K562 (cell line): Measurements from ENCODE around the gene DNASE1L2. TPM values are rescaled to one million over a fixed set of nuclear protein-coding genes. Genes with fewer than 3 reads are reported as not detected.
A peak's percentile ranks its signal among the peaks of the same experiment; 100 is the strongest.

Source experiments
- CCNT2 ChIP-seq: IDR thresholded peaks from 2 replicates; pipeline ENCODE4 v1.6.1; 2011; ENCODE audit warnings: borderline replicate concordance, low read depth, mild to moderate bottlenecking, moderate library complexity, mixed read lengths, low read length; ENCODE audit not compliant: insufficient read length; ENCODE audit errors: extremely low read depth
- E4F1 ChIP-seq: fragments of 250-450 bp; sonication (Bioruptor Pico); IDR thresholded peaks from 2 replicates; pipeline ENCODE4 v1.5.0; 2021; ENCODE audit warnings: mild to moderate bottlenecking, borderline replicate concordance
- ELF2 ChIP-seq: fragments of 250-450 bp; sonication (Bioruptor Pico); IDR thresholded peaks from 2 replicates; pipeline ENCODE4 v1.5.0; 2021; ENCODE audit warnings: mild to moderate bottlenecking
- ETV6 ChIP-seq, 3 experiments: fragments of 150-350 bp in 1 of 3; sonication (generic) in 1 of 3; formaldehyde crosslinking in 1 of 3; IDR thresholded peaks; 2 replicates each; pipeline versions ENCODE4 v1.6.1 to v1.8.0; 2014 to 2022; ENCODE audit warnings: borderline replicate concordance in 2 of 3, low read depth in 2 of 3, antibody characterized with exemption in 1 of 3, low read length in 1 of 3, mild to moderate bottlenecking in 1 of 3, missing genetic modification reagents in 1 of 3
- FIP1L1 ChIP-seq: fragments of 200-400 bp; formaldehyde crosslinking; IDR thresholded peaks from 2 replicates; pipeline ENCODE4 v1.6.1; 2018; ENCODE audit warnings: mild to moderate bottlenecking, low read depth, low read length; ENCODE audit not compliant: poor library complexity, severe bottlenecking
- FUS ChIP-seq: fragments of 200-400 bp; formaldehyde crosslinking; optimal IDR thresholded peaks from 2 replicates; pipeline ENCODE3; 2017; ENCODE audit warnings: low read depth, low read length
- HIVEP1 ChIP-seq: fragments of 250-450 bp; sonication (Bioruptor Pico); IDR thresholded peaks from 2 replicates; pipeline ENCODE4 v1.4.0; 2020; ENCODE audit warnings: mild to moderate bottlenecking
- HMGN3 ChIP-seq: IDR thresholded peaks from 2 replicates; pipeline ENCODE4 v1.6.1; 2011; ENCODE audit warnings: borderline replicate concordance, low read depth, mild to moderate bottlenecking, mixed read lengths, low read length; ENCODE audit not compliant: insufficient read length; ENCODE audit errors: extremely low read depth
- KDM1A ChIP-seq, 2 experiments: fragments of 450-650 bp; IDR thresholded peaks; 2 replicates each; pipeline ENCODE4 v1.6.1; 2016; ENCODE audit warnings: mild to moderate bottlenecking in 2 of 2
- MYNN ChIP-seq, 2 experiments: sonication (generic); formaldehyde crosslinking in 1 of 2; IDR thresholded peaks; 2 replicates each; pipeline versions ENCODE4 v1.5.0 to v1.6.1; 2016 to 2020; ENCODE audit warnings: antibody characterized with exemption in 1 of 2, missing genetic modification reagents in 1 of 2
- NFE2 ChIP-seq: IDR thresholded peaks from 2 replicates; pipeline ENCODE4 v1.6.1; 2014; ENCODE audit warnings: antibody characterized with exemption, low read depth
- NFIX ChIP-seq: fragments of 250-450 bp; sonication (Bioruptor Pico); IDR thresholded peaks from 2 replicates; pipeline ENCODE4 v1.4.0; 2020; ENCODE audit warnings: low read depth, mild to moderate bottlenecking, moderate library complexity
- PCBP1 ChIP-seq: fragments of 200-400 bp; formaldehyde crosslinking; IDR thresholded peaks from 2 replicates; pipeline ENCODE4 v1.6.1; 2018; ENCODE audit warnings: mild to moderate bottlenecking, low read depth, low read length; ENCODE audit not compliant: poor library complexity, severe bottlenecking
- RBFOX2 ChIP-seq: fragments of 200-400 bp; formaldehyde crosslinking; IDR thresholded peaks from 2 replicates; pipeline ENCODE4 v1.6.1; 2017; ENCODE audit warnings: low read depth, mild to moderate bottlenecking, low read length, moderate library complexity
- RBM22 ChIP-seq: fragments of 200-400 bp; formaldehyde crosslinking; IDR thresholded peaks from 2 replicates; pipeline ENCODE4 v1.6.1; 2018; ENCODE audit warnings: low read length, low read depth; ENCODE audit not compliant: poor library complexity, severe bottlenecking
- SAP30 ChIP-seq: fragments of 200-600 bp; sonication (generic); IDR thresholded peaks from 2 replicates; pipeline ENCODE4 v1.6.1; 2012; ENCODE audit warnings: borderline replicate concordance, low read depth, mild to moderate bottlenecking, moderate library complexity, low read length, control low read depth, inconsistent platforms; ENCODE audit not compliant: insufficient read depth, poor library complexity, severe bottlenecking
- SMARCA5 ChIP-seq: fragments of 450-650 bp; IDR thresholded peaks from 2 replicates; pipeline ENCODE4 v1.6.1; 2016
- SUPT5H ChIP-seq: fragments of 450-650 bp; IDR thresholded peaks from 2 replicates; pipeline ENCODE4 v1.6.1; 2016
- TFE3 ChIP-seq: fragments of 450-650 bp; formaldehyde crosslinking; IDR thresholded peaks from 2 replicates; pipeline ENCODE4 v1.4.0; 2020; ENCODE audit warnings: mild to moderate bottlenecking, mixed read lengths
- USF1 ChIP-seq: sonication (generic); formaldehyde crosslinking; IDR thresholded peaks from 2 replicates; pipeline ENCODE4 v1.9.0; 2022; ENCODE audit warnings: mild to moderate bottlenecking, missing genetic modification reagents
- ZBED1 ChIP-seq: IDR thresholded peaks from 2 replicates; pipeline ENCODE4 v1.6.1; 2014
- ZBTB8A ChIP-seq: fragments of 450-650 bp; IDR thresholded peaks from 2 replicates; pipeline ENCODE4 v1.6.1; 2018; ENCODE audit warnings: mild to moderate bottlenecking, moderate library complexity; ENCODE audit not compliant: partially characterized antibody
- ZNF217 ChIP-seq: sonication (generic); formaldehyde crosslinking; IDR thresholded peaks from 2 replicates; pipeline ENCODE4 v1.8.0; 2022; ENCODE audit warnings: mild to moderate bottlenecking, missing genetic modification reagents
- ZSCAN29 ChIP-seq: fragments of 450-650 bp; IDR thresholded peaks from 2 replicates; pipeline ENCODE4 v1.6.1; 2017
- polyA plus RNA-seq, 8 experiments: library from polyadenylated mRNA; depleted of rRNA in 4 of 8; stranded (reverse) in 5 of 8; unstranded in 3 of 8; fragments of >200 nt; fragmentation: Nextera tagmentation in 2 of 8; fragmentation: Illumina TruSeq in 1 of 8; extraction: Ambion mirVana in 2 of 8; extraction: Trizol in 1 of 8; gene quantifications; 2 replicates each; pipeline versions ENCODE4 v1.2.1 to v1.2.3, GENCODE V29; 2011 to 2014; ENCODE audit warnings: inconsistent platforms in 1 of 8, missing spikeins in 1 of 8
- total RNA-seq, 7 experiments: library from RNA; depleted of rRNA in 6 of 7; stranded (reverse); fragments of >200 nt in 6 of 7; fragmentation: Illumina TruSeq in 2 of 7; extraction: Trizol in 2 of 7; gene quantifications; 2 replicates each; pipeline versions ENCODE4 v1.2.1 to v1.2.3, GENCODE V29; 2011 to 2021; ENCODE audit warnings: low replicate concordance in 1 of 7

Gene DNASE1L2
- total and polyA plus RNA-seq, 9 of the 15 experiments (the other 6 are each of a cell fraction or from before 2014, with no cell fraction given) = 0.08 to 2.7 (median 1.7) TPM; not detected in 1

- TF ChIP-seq E4F1 (CRISPR knock-in tag) (no peak), NFE2 (no peak), HIVEP1 (CRISPR knock-in tag) (no peak), USF1 (CRISPR knock-in tag) (no peak), CCNT2 (peak; percentile 53), FUS (peak; percentile 31), ZNF217 (no peak), HMGN3 (peak; percentile 58), SUPT5H (0 out of 2 replicates have a peak, but pooled peaks have one; percentile 21), SAP30 (no peak), ETV6 (IDR thresholded peaks at IDR 0.05; ENCODE audit: borderline replicate concordance in 1 of 2, low read depth in 2 of 2, low read length in 1 of 2) (no peak), ETV6 (CRISPR knock-in tag; IDR thresholded peaks at IDR 0.05; ENCODE audit: borderline replicate concordance) (no peak), PCBP1 (peak; percentile 53), KDM1A (IDR thresholded peaks at IDR 0.05) (no peak), FIP1L1 (peak; percentile 74), ZSCAN29 (no peak), RBM22 (peak; percentile 85), ELF2 (CRISPR knock-in tag) (no peak), ZBTB8A (no peak), TFE3 (CRISPR knock-in tag) (no peak), RBFOX2 (0 out of 2 replicates have a peak, but pooled peaks have one; percentile 26), SMARCA5 (no peak), MYNN (IDR thresholded peaks at IDR 0.05) (peak; percentile 28; the same call in 1 of the 2 replicates), MYNN (CRISPR knock-in tag; IDR thresholded peaks at IDR 0.05) (no peak), ZBED1 (no peak), NFIX (CRISPR knock-in tag) (no peak)
Observed at GRCh38 chr16:2237493-2238149, 1.4 kb downstream of the DNASE1L2 start (continued).
